KMS-11 (cell line): ENCODE data around the gene DBF4B.

ENCODE experiments used
- H2AFZ ChIP-seq: fragments of 200-600 bp; sonication (generic); 2 replicates; pipeline ENCODE4 v1.6.1; 2016; ENCODE audit warnings: antibody characterized with exemption, mixed run types, low read depth
- H3K27ac ChIP-seq: fragments of 200-600 bp; sonication (generic); 2 replicates; pipeline ENCODE4 v1.6.1; 2016; ENCODE audit warnings: mild to moderate bottlenecking, mixed run types
- H3K27me3 ChIP-seq: fragments of 200-600 bp; sonication (generic); 2 replicates; pipeline ENCODE4 v1.6.1; 2017; ENCODE audit warnings: mild to moderate bottlenecking, low read depth, mixed run types, moderate library complexity; ENCODE audit not compliant: insufficient read depth
- H3K36me3 ChIP-seq: fragments of 200-600 bp; sonication (generic); 2 replicates; pipeline ENCODE4 v1.6.1; 2017; ENCODE audit warnings: mild to moderate bottlenecking, mixed run types; ENCODE audit not compliant: insufficient read depth
- H3K4me1 ChIP-seq: fragments of 200-600 bp; sonication (generic); 2 replicates; pipeline ENCODE4 v1.6.1; 2016; ENCODE audit warnings: mild to moderate bottlenecking, low read depth, mixed run types; ENCODE audit not compliant: poor library complexity, severe bottlenecking
- H3K4me2 ChIP-seq: fragments of 200-600 bp; sonication (generic); 2 replicates; pipeline ENCODE4 v1.7.0; 2016; ENCODE audit warnings: mild to moderate bottlenecking, mixed run types
- H3K4me3 ChIP-seq: fragments of 200-600 bp; sonication (generic); IDR thresholded peaks from 2 replicates; pipeline ENCODE4 v1.6.1; 2017; ENCODE audit warnings: low read depth, low read length, mixed read lengths; ENCODE audit not compliant: insufficient read depth
- H3K79me2 ChIP-seq: fragments of 200-600 bp; sonication (generic); 2 replicates; pipeline ENCODE4 v1.6.1; 2016; ENCODE audit warnings: low read depth, mixed run types; ENCODE audit not compliant: insufficient read depth
- H3K9ac ChIP-seq: fragments of 200-600 bp; sonication (generic); 2 replicates; pipeline ENCODE4 v1.6.1; 2016; ENCODE audit warnings: mild to moderate bottlenecking, mixed run types
- H4K20me1 ChIP-seq: fragments of 200-600 bp; sonication (generic); 2 replicates; pipeline ENCODE4 v1.6.1; 2016; ENCODE audit warnings: mild to moderate bottlenecking, mixed run types; ENCODE audit not compliant: insufficient read depth
- TF ChIP-seq, protein P1 (sequence below): fragments of 200-600 bp; sonication (generic); conservative IDR thresholded peaks from 2 replicates; pipeline ENCODE4 v1.6.1; 2017; ENCODE audit warnings: low read depth, mild to moderate bottlenecking, antibody characterized with exemption, low read length, moderate library complexity, mixed read lengths

The DBF4B gene

DNA sequence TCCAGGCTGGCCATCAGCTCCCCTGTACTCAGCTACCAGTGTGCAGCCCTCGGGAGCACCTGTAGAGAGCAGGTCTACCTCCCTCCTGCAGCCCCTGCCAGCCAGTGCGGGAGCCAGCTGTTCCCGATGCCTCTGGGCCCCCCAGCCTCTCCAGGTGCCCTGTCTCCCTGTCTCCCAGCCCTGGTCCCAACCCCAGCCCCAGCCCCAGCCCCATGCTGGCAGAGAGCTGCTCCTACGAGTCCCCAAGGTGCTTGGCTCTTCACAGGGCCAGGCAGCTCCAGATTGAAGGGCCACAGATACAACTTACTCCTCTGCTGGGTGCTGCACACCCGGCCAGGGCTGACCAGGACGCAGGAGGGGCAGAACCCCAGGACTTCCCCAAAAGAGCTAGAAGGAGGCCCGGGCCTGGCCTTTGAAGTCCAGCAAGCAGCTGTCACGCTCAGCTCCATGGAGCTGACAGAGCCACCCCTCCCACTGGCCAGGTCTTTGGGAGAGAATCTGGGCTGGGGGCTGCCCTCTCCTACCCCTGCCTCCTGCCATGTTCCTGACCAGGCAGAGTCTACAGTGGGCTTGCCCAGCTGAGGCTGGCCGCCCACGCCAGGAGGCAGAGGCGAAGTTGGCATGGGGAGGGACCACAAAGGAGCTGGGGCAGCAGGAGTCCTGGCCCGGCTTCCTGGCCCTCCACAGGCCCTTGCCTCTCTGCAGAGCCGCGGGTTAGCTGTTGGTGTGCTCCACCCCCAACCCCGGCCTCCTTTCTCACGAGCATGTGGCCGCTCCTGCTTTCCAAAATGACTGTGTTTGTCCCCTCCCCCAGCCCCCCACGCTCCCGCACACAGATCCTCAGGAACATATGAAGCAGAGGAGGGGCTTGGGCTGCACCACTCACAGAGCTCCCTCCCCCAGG lies 40.9 kb downstream of the DBF4B start:
- no peaks in the 10 kb centered on the region for H3K79me2 ChIP-seq
- TF ChIP-seq, protein P1, sequence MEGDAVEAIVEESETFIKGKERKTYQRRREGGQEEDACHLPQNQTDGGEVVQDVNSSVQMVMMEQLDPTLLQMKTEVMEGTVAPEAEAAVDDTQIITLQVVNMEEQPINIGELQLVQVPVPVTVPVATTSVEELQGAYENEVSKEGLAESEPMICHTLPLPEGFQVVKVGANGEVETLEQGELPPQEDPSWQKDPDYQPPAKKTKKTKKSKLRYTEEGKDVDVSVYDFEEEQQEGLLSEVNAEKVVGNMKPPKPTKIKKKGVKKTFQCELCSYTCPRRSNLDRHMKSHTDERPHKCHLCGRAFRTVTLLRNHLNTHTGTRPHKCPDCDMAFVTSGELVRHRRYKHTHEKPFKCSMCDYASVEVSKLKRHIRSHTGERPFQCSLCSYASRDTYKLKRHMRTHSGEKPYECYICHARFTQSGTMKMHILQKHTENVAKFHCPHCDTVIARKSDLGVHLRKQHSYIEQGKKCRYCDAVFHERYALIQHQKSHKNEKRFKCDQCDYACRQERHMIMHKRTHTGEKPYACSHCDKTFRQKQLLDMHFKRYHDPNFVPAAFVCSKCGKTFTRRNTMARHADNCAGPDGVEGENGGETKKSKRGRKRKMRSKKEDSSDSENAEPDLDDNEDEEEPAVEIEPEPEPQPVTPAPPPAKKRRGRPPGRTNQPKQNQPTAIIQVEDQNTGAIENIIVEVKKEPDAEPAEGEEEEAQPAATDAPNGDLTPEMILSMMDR: no peak
- H4K20me1 ChIP-seq: no peaks in the 10 kb centered on the region
- H3K4me1 ChIP-seq: peaks cover 28% of the 10 kb centered on the region
- no peak overlapping the region for H3K4me2 ChIP-seq
- no peaks in the 10 kb centered on the region for H3K36me3 ChIP-seq
- H3K27me3 ChIP-seq: no peaks in the 10 kb centered on the region
- H3K27ac ChIP-seq: no peak overlapping the region
- H3K4me3 ChIP-seq: no peak overlapping the region
- H3K9ac ChIP-seq: no peak overlapping the region
- no peak overlapping the region for H2AFZ ChIP-seq

DNA sequence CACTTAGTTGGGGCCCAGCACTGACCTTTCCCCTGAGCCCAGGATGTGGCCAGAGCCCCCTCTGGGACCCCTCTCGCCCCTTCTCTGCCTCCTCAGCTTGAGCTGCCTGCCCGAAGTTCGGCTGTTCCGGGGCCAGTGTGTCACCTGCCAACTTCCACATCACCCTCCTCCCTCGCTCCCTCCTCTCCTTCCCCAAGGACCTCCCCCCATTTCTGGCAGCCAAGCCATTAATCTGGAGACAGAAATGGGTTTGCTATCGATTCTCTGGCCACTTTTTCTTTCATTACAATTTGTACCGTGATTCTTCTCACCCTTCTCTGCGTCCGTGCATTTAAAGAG lies 41.5 kb downstream of the DBF4B start:
- TF ChIP-seq, protein P1: no peak

DNA sequence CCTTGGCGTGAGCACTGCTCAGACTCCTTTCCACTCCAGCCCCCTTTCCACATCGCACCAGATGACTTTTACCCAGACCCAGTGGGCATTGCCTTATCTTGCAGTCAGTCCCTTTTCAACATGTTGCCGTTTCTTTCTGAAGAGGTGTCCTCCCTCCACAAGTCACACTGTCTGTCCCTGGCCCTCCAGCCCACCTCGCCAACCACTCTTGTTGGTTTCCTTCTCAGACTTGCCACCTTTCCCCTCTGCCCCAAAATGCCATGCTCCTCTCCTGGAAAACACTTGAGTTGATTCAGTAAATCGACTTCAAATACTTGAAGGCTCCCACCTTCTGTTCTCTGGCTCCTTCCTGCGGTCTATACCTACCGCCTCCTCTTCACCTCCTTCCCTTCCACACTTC lies 42.9 kb downstream of the DBF4B start:
- no peaks in the 10 kb centered on the region for H3K36me3 ChIP-seq
- no peaks in the 10 kb centered on the region for H3K27me3 ChIP-seq
- TF ChIP-seq, protein P1: no peak
- peaks cover 26% of the 10 kb centered on the region for H3K4me1 ChIP-seq
- no peak overlapping the region for H3K4me2 ChIP-seq
- no peak overlapping the region for H2AFZ ChIP-seq
- H3K27ac ChIP-seq: no peak overlapping the region
- H3K9ac ChIP-seq: no peak overlapping the region
- no peak overlapping the region for H3K4me3 ChIP-seq
- H3K79me2 ChIP-seq: no peaks in the 10 kb centered on the region
- no peaks in the 10 kb centered on the region for H4K20me1 ChIP-seq

More for the DNA sequence above, 41.5 kb downstream of the DBF4B start:
- no peaks in the 10 kb centered on the region for H4K20me1 ChIP-seq
- H3K9ac ChIP-seq: no peak overlapping the region
- no peaks in the 10 kb centered on the region for H3K27me3 ChIP-seq
- H3K36me3 ChIP-seq: no peaks in the 10 kb centered on the region
- peaks cover 28% of the 10 kb centered on the region for H3K4me1 ChIP-seq
- H3K4me2 ChIP-seq: no peak overlapping the region
- H2AFZ ChIP-seq: no peak overlapping the region
- no peak overlapping the region for H3K4me3 ChIP-seq
- H3K79me2 ChIP-seq: no peaks in the 10 kb centered on the region
- H3K27ac ChIP-seq: no peak overlapping the region

DNA sequence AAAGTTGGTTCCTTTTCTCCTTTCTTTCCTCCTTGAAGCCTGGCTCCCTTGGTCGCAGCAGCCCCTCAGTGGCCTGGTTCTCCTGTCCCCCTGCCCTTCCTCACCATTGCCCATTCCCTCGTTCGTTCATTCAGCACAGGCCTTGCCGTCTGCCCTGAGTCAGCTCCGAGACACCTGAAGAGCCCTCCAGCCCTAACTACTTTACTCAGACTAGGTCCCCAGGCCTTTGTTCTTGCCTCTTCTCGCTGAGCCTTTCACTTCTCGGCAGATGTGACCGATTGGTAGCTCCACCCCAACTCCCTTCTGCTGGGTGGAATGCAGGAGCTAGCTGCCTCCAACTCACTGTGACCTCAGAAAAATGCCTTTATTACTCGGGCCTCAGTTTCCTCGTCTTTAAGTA lies 43.3 kb downstream of the DBF4B start:
- Histone ChIP-seq H3K27me3 (no peaks in the 10 kb centered on the region), H3K79me2 (no peaks in the 10 kb centered on the region), H4K20me1 (no peaks in the 10 kb centered on the region), H3K4me1 (peaks cover 21% of the 10 kb centered on the region), H3K4me2 (no peak overlapping the region), H3K9ac (no peak overlapping the region), H3K4me3 (no peak overlapping the region), H3K27ac (no peak overlapping the region), H3K36me3 (no peaks in the 10 kb centered on the region), H2AFZ (no peak overlapping the region)
- TF ChIP-seq, protein P1: no peak
